T-helper 9 cell (primary cell): ENCODE results near the gene SLC45A2.

Experiments used
- DNase-seq: peaks from one replicate; pipeline ENCODE4 v3.0.0-alpha.2; 2020

Gene SLC45A2

DNA sequence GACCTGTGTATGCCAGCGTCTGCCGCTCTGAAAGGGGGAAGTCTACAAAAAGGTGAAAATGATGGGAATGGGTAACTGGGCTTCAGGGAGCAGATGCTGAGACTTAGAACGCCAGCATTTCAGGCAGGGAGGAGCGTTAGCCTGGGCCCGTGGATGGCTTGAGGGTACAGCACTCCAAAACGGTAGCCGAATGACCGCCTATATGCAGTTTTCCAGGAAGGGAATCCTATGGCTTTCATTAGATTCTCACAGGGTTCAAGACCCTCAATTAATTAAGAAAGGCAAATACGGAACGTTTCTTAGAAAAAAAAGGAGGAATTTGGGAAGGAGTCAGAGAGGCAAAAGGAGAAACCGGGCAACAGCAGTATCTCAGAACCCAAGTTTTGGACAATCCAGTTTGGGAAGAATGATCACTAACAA is 22.7 kb upstream of the SLC45A2 start:
- DNase-seq = no peak

DNA sequence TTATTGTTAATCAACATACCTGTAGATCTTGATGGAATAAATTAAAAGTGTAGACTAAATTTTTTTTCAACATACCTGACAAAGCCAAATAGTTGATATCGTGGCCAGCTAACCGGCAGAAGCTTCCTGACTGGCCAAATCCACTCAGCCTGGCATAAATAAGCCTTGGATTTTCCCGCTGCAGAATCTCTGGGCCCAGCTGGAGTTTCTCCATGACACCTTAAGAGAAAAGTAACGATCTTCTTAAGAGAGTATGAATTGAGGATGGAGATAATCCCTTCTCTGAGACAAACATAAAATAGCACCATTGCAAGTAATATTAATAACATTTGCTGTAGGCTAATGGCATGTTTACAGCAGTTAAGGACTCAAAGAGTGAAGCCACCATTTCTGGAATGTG is 21.2 kb upstream of the SLC45A2 start:
- DNase-seq = no peak

DNA sequence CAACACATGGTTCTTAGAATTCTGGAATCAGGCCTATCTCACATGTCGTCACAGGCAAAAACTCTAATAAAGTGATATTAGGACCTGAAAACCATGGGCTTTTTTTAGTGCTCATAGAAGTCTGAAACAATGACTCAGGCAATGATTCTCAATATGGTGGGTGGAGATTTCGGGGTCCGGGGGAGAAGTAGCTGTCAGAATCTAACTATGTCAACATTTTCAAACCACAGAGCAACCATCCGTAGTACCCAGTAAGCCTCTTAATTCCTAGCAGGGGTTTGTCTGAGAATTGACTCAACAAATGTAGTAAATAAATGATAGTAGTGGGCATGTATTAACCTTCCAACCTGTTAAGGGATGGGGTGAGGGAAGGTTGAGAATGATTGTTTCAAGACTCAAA is 20.7 kb upstream of the SLC45A2 start:
- DNase-seq = no peak

DNA sequence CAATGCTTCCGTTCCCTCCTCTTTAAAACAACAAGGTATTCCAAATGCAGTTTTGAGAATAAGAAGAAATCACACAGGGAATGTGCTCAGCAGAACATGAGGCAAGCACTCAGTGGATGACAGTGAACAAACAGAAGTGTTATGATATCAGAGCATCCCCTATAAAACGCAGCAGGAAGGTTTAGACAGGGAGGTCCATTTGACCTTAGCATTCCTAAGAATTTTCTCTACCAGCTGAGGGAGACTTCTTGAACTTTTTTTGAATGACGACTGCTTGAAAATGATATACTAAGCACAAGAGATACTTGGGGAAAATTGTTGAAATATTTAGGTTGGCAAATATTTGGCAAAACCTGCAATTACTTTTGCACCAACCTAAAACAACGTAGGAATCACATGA is 19.4 kb upstream of the SLC45A2 start:
- no peak for DNase-seq

DNA sequence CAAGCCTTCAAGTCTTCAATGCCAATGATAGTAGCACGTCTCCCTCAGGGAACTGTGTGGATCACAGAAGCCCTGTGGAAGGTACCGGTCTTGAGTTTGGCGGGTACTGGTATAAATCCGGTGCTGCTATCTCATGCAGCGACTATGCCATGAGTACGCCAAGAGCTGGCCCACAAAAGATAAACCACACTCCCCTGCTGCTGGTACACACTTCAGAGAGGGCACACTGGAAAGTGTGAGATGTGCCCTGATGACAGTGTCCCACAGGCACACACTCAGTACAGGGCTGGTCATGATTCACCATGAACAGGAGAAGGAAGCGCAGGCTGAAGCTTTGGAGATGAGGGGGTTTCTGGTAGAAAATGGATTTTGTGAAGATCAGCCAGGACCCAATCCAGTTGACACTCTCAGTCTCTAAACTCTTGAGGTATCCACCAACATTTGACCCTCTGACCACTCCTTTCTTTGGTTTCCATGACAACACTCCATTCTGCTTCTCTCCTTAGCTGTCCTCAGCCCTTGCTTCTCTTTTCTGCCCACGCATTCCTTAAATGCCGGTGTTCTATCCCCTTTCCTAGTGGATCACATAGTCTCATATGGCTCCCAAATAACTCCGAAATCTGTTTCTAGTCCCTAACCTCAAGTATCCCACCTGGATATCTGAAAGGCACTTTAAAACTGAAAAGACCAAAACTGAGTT is 18.3 kb upstream of the SLC45A2 start:
- DNase-seq = no peak

DNA sequence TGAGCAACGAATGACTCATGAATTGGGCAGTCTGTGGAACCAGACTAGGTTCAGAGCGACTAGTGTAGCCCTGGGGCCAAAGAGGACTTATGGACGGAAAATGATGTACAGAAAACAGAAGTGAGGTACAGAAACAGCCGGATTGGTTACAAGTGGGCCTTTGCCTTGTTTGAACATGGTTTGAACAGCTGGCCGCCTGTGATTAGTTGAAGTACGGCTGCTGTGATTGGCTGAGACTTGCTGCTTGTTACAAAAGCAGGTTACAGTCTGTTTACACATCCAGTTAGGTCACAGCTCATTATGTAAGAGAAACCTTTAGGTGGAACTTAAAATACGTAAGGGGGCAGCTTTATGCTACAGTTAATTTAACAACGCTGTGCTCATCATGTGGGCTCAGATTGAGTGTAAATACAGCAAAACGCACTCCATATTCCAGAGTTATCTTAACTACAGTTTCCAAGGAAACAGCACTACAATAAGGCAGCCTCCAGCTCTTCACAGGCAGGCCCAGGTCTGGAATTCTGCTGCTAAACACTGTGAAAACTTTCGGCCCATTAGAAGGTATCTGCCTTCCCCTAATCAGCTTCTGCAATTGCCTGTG is 16.8 kb upstream of the SLC45A2 start:
- no peak for DNase-seq

DNA sequence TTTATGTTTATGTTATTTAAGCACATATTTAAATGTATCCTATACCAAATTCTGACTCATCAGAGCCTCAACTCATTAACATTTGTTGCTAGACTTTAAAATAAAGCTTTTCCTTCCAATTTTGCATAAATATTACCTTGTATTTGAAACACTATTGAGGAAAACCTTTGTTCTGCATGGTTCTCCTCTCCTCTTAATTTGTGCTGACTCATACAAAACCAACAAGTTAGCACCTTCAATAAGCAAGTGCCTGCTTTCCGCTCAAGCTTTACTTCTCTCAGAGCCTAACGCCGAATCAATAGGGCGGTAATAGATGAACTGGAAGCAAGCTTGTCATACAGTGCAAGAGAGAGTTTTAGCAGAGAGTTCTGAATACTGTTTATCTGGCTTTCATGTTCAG is 15.5 kb upstream of the SLC45A2 start:
- no peak for DNase-seq

DNA sequence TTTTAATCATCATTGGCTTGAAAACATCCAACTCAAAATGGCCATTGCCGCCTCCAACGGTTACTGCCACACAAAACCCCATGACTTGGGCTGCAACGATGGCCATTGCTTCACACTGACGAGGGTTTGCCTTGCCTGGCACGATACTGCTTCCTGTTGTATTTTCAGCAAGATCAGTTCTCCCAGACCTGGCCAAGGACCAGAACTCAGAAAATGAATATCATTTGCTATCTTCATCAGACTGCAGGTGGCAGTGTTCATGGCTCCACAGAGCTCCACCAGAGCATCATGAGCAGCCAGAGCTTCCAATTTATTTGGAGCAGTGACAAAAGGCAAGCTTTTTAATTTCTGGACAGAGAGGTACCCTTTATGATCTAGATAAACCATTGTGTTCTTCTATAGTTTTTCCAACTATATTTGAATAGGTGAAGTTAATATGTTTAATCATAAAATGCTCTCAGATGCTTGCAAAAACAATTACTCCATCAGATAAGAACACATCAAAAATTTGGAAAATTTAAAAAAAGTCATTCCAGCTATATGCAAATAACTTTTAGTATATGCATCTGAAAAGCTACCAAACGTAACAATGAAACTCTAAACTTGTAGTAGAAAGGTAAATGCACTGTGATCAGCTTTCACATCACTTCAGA is 13.0 kb upstream of the SLC45A2 start:
- DNase-seq = no peak

DNA sequence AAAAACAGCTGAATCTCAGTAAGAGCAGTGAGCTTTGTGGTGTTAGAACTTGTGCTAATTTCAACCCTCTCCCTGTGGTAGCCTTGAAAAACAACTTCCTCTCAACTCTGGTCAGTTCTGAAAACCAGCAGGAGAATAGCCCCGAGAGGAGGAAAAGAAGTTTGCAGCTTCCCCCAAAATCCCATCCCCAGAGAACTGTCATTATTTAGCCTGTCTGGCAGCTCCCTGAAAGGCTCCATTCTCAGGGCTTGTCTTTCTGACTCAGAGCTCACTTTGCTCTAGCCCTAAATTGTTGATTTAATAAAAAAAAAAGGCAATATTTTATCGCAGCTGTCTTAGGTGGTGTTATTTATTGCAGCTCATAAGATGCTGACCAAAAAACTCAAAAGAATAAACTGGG is 11.4 kb upstream of the SLC45A2 start:
- no peak for DNase-seq

DNA sequence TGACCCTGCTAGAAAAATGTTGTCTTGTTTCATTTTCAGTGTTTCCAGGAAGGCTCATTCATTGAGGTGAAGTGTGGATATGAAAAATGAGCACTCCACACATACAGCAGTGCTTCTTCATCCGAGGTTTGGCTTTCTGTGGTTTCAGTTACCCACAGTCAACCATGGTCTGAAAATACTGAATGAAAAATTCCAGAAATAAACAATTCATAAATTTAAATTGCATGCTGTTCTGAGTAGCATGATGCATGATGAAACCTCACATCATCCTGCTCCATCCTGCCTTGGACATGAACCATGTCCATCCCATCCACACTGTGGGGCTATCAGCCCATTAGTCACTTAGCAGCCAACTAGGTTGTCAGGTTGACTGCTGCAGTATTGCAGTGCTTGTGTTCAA is 10.4 kb upstream of the SLC45A2 start:
- DNase-seq = no peak

DNA sequence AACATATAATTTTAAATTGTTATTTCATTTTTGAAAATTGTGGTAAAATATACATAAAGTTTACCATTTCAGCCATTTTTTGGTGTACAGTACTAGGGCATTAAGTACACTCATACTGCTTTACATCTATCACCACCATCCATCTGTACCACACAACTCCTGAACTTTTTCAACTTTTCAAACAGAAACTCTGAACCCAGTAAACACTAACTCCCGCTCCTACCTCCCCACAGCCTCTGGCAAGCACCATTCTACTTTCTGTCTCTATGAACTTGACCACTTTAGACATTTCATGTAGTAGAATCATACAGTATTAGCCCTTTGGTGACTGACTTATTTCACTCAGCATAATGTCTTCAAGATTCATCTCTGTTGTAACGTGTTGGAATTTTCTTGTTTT is 8.4 kb upstream of the SLC45A2 start:
- no peak for DNase-seq

DNA sequence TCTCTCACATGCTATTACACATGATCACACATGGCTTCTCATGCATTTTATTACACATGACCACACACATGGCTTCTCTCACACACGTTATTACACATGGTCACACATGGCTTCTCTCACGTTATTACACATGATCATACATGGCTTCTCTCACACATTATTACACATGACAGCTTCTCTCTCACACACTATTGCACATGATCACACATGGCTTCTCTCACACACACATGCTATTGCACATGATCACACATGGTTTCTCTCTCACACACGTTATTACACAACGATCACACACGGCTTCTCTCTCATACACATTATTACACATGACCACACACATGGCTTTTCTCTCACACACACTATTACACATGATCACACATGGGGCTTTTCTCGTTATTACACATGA is 954 bp upstream of the SLC45A2 start:
- no peak for DNase-seq

DNA sequence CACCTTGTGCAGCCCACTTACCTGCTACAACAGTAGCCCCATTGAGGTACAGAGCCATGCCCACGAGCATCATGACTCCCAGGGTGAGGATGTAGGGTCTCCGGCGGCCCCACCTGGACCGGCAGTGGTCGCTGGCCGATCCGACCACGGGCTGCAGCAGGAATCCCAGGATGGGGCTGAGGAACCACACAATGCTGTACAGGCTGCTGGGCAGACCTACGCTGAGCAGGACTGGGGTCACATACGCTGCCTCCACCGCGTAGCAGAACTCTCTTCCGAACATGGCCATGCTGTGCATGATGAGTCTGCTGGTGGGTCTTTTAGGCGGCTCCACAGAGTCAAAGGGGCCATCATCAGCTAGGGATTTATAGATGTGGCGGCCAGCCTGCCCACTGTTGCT is 315 bp downstream of the SLC45A2 start:
- no peak for DNase-seq

DNA sequence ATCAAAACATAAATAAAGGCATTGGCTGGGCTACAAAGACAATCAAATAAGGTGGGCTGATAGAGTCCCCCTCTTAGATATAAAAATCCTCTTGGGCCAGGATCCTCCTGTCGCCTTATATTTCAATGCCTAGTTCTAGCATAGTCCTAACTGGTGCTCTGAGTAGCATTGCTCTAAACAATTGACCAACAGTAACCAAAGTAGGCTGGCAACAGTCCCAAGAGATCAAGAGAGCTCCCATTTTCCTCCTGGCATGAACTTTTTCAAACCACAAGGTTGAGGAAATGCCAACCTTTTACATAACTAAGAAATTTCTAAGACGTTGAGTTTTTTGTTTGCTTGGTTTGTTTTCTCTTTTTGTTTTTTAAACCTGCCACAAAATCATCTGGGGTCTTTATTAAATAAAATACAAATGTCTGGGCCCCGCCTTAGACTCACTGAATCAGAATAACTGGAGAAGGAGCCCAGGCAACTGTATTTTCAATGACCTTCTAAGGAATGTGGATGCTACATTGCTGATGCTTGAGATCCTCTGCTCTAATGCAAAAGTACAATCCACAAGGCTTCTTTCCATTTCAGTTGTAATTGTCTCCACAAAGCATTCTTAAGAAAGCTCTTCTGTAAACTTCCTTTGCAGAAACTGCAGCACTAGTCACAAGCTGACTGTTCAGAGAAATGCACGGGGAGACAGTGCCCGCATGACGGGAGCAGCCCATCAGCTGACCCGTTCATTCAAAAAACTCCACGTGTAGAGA is 2.9 kb downstream of the SLC45A2 start:
- no peak for DNase-seq

DNA sequence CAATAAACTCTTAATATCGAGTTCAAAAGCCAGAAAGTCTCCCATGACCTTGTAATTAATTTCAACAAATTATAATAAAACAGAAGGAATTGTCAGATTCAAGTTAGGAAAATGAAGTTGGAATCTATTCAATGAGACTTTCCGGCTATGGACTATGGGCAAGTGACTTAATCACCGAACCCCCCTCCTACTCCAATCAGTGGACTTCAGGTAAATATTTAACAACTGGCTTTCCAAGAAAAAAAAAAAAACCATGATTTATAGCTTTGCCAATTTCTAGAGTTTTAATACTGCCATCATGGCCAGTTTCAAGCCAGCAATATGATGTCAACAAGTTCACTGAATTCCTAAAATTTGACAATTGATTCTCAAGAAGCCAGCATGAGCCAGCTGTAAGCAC is 4.5 kb downstream of the SLC45A2 start:
- no peak for DNase-seq

DNA sequence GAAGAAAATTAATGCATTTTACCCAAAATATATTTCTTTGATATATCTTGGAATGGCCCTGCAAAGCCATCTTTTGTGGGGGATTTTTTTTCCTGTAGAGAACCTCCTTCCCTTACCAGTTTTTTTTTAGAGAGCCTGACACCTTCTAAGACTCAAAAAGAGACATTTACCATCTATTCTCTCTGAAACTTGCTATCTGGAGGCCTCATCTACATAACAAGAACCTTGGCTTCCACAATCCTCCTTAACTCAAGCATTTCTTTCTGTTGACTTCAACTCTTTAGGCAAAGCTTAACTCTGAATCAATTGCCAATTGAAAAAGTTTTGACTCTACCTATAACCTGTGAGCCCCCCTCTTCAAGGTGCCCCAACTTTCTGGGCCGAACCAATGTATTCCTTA is 6.2 kb downstream of the SLC45A2 start:
- DNase-seq = no peak

DNA sequence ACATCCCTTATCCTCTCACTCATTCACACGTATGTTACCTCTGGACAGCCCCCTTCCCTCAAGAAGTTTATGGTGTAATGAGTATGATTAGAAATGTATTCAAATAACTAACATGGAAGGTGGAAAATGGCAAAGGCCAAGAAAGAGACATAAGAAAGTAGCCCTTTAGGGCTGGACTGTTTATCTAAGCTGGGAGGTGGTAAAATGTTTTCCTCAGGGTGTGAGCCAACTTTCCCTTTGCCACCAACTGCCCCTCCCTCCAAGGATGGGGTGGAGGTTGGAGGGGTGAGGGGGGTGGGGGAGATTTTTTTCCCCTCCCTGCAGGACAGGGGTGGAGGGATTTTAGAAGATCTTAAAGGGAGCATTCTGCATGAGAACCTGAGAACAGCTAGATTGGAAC is 8.2 kb downstream of the SLC45A2 start:
- no peak for DNase-seq

DNA sequence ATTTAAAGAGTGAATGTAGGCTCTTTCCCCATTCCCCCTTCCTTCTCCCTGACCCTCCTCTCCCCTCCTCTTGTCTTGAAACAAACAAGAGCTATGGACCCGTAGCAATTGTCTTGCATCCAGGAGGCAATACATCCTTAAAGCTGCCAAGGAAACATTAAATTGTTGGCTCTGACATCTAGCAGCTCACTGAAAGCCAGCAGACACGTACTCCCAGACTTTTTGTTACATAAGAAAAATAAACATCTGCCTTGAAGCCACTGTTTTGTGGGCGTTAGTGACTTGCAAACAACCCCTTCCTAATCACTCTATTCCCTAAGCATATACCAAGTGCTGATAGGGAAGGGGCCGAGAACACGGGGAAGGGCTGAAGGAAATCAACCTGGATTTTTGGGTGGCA is 8.6 kb downstream of the SLC45A2 start:
- no peak for DNase-seq

DNA sequence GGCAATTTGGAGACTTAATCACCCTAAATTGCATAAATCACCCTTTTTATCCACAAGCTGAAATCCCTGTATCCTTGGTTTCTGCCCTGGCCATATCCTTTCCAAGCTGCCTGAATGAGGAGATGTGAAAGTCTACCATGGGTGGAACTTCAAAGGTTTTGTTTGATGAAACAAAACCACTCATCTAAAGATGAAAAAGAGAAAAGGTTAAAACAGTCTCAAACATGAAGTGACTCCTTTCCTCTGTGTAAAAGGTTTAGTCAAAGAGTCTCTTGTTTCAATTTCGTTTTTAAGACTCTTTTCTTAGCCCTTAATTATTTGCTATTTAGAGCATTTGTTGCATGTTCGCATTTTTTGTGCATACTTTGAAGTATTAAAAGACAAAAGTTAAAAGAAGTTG is 11.2 kb downstream of the SLC45A2 start:
- no peak for DNase-seq

DNA sequence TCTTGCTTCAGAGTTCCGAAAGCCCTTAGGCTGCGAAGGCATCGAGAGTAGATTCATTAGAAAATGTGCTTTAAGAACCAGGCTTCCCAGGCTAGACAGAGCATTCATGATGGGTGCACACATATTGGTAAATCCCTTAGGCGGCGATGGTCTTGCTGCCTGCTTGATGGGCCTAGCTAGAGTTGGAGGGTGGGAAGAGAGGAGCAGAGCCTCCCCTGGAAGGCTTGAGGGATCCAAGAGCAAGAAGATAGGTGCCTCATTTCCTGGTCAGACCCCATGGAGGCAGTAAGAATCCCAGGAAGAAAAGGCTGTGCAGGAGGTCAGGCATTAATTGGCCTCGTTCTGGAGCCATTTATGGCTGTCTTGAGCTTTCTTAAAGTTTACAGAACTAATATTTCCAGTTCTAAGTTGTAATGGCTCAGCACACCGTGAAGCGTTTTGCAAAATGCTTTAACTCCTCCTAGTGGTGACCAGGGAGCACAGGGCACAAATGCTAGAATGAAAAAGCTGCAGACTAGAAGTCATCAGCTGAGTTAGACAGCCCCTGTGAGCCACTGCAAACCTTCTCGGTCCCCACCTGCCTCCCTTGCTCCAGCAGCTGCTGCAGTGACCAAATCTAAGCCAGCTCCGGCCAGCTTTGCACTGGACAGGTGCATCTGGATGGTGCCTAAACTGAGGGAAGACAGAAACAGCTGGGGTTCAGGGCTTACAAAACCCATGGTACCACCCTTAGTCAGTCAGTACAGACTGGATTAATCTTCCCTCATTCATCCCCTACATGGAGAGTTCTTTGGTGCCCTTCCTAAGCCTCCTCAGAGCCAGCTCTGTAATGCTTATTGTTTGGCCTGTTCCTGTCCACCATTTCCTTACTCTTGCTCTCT is 14.7 kb downstream of the SLC45A2 start:
- no peak for DNase-seq

DNA sequence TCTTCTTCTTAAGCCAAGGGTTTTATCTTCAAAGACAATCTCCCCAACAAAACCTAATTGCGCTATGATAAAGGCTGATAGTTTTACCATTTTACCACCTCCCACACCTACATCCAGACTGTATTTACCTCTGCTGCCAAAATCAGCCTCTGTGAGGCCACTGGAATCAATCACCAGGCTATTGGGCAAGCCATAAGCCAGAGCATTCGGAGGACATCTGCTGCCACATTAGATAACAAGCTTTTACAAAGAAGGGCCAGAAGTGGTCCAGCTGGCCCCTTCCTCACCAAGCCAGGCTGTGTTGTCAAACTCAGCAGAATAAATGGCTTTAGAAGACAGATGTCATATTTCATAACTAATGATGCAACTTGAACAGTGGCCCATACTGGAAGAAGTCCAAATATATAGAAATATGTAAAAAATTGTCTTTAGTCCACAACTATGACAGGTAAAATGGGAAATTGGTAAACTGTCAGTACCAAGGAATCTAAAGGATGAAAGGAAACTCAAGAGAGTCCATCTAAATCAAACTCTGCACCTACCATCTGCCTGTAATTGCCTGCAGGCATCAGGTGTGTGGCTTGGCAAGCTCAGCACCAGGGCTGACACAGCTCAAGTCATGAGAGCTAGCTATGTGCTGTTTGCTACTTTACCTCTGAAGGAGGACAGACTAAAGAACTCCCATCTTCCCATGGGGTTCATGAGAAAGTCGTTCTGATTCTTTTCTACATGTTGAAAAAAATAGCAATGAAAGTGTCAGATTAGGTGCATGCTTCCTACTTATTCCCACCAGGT is 16.1 kb downstream of the SLC45A2 start:
- DNase-seq = no peak

DNA sequence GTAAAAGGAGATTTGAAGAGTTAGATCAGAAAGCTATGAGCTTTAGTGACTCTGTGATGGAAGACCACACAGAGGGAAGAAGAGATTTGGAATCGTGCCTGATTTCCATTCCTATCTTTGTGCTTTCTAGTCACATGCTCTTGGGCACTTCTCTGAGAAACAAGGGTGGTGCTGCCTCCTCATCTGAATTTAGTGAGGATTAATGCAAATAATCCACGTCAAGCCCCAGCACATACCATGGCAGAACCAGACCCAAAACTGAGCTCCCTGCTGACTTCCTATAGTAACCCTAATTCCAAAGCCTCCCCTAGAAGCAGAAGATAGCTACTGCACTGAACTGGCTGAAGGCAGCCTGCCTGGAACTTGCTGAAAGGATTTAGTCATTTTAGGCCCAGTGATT is 17.7 kb downstream of the SLC45A2 start:
- DNase-seq = no peak
